Fibroblast of villous mesenchyme (primary cell): ENCODE measurements around the gene NGDN. TPM values are rescaled to one million over a fixed set of nuclear protein-coding genes. Genes with fewer than 3 reads are reported as not detected.

Experiments used
- DNase-seq: peaks from one replicate; pipeline ENCODE4 v3.0.0-alpha.2; 2010; ENCODE audit warnings: low read depth
- H3K4me3 ChIP-seq: 2 replicates; pipeline ENCODE4 v1.5.1; 2011; ENCODE audit warnings: low read depth, mild to moderate bottlenecking, low read length
- CTCF ChIP-seq: IDR thresholded peaks from 2 replicates; pipeline ENCODE4 v1.5.1; 2012; ENCODE audit warnings: low read depth, mild to moderate bottlenecking, low read length; ENCODE audit not compliant: insufficient read depth
- total RNA-seq: library from RNA; depleted of rRNA; stranded (reverse); fragments of >200 nt; gene quantifications from 2 replicates; pipeline ENCODE4 v1.2.3, GENCODE V29; 2012

NGDN gene
- total RNA-seq, 1 donor: 41.9 TPM

GRCh38 chr14:23435543-23436326 lies 33.8 kb upstream of the NGDN start, which contains the start of gene MYH7:
Gene MYH7, minus strand, starts transcription at chr14:23435660. Its CDS starts 1,928 bp downstream, at chr14:23433732.
- DNase-seq: no peak
- TF ChIP-seq CTCF: no peak
- H3K4me3 ChIP-seq: no peak within 1 kb of the TSS

- no peak for TF ChIP-seq CTCF
- DNase-seq: no peak
- no peak overlapping the region for H3K4me3 ChIP-seq
Measured at GRCh38 chr14:23436327-23437132, 33.0 kb upstream of the NGDN start.

DNA sequence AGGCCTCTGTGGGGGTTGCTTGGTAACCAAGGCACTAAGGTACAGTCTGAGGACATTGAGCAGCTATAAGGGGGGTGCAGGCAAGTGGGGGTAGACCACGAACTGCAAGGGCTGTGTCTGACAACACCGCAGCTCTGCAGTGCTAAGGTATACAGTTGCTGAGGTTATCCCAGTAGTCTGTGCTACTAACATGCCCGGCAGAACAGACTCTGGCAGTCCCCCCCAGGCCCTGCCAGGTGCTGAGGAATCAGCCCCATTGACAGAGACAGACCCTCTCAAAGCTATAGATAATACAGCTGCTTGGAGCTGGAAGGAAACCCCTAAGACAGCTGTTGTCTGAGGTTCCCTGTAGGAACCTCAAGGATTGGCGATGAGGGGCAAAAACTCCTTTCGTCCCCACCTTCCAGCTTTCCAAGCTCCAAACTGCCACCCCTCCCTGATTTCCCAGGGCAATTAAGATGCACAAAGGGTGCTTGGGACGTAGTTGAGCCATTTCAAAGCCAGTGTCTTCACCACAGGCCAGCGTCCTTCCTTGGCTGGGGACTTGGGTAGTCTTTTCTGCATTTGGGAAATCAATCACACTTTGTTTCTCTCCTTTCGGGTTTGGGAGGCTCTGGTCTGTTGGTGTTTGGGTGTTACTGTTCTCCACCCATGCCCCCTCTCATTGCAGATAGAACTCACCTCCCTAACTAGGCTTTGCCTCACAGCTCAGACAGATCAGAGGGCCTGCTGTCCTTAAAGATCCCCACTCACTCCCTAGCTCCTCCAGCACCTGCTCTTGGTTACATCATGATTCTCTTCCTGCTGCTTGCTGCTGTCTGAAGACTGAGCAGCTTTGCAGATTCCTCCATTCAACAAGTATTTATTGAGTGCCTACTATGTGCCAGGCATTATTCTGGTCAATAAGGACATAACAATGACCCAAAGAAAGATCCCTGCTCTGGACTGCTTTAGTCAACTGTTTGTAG lies 32.1 kb upstream of the NGDN start:
- no peak overlapping the region for H3K4me3 ChIP-seq
- DNase-seq: no peak
- no peak for TF ChIP-seq CTCF

DNA sequence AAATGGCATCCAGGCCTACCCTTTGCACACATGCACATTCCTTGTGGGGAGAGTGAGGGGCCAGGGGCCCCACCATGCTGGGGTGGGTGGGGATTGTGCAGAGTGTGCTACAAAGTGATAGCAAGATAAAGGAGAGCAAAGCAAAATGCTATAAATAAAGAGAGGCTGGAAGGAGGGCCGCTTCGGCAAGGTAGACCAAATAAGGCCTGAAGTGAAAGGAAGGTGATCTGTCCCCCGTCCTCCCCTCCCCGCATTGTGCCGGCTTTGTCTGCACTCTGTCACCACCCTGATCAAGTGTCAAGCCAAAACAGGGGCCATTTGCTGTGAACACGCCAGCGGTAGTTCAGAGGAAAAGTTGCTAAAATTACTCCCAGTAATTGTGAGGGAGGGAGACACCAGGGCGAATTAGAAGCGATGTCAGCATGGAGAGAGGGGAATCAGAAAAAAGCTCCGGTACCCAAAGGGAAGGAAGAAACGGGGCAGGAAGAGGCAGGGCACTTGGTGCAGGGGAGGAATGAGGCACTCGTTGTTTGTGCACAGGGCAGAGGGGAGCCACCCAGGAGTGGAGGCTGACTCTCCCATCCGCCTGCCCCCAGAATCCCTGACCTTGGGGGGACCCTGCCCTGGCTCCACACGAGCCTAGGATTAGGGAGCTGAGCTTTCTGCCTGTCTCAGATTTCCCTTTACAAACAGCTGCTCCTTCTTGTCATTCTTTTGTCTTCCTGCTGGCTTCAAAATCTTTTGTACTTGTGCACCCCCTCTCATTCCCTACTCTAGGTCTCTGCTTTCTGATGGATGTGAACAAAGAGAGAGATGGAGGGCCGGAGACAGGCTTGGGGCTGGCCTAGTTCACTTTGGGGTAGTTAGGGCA lies 31.2 kb upstream of the NGDN start:
- H3K4me3 ChIP-seq: no peak overlapping the region
- no peak for TF ChIP-seq CTCF
- DNase-seq: no peak

DNA sequence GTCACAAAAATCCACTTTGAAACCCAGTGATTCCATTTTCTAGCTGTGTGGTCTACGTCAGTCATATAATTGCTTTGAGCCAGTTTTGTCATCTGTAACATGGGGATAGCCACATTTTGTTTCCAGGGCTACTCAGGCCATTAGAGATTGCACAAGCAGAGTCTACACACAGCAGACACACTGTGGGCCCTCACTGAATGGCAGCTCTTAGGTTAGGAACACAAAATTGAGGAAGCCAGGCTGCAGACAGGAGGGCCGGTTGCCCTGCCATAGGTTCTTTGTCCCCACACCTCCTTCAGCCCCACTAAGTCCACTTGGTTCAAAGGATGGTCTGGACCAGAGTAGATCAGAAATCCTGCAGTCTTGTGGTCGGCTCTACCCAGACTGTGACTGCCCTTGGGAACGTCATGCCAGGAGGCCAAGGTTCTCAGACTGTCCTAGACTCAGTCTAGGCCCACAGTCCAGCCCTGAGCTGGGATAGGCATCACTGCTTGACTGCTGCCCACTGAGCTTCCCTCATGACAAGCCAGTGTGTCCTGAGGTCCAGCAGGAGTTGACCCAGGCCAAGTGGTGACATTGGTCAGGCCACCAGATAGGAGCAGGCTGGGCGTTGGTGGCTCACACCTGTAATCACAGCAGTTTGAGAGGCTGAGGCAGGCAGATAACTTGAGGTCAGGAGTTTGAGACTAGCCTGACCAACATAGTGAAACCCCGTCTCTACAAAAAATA lies 30.2 kb upstream of the NGDN start:
- no peak for DNase-seq
- TF ChIP-seq CTCF: no peak
- H3K4me3 ChIP-seq: no peak overlapping the region
